NCI-H128 (cell line): ENCODE results near the gene ANO8.

Experiments
- DNase-seq: peaks from one replicate; lab custom pipeline; 2025; ENCODE audit not compliant: unreplicated experiment; lab: John Stamatoyannopoulos, UW

The ANO8 gene

GRCh38 chr19:17328517-17329365 is 5.9 kb downstream of the ANO8 start:
- no peak for DNase-seq

- no peak for DNase-seq
Measured at GRCh38 chr19:17327654-17328516, 6.8 kb downstream of the ANO8 start.

GRCh38 chr19:17327068-17327653 is 7.5 kb downstream of the ANO8 start:
- no peak for DNase-seq

DNA sequence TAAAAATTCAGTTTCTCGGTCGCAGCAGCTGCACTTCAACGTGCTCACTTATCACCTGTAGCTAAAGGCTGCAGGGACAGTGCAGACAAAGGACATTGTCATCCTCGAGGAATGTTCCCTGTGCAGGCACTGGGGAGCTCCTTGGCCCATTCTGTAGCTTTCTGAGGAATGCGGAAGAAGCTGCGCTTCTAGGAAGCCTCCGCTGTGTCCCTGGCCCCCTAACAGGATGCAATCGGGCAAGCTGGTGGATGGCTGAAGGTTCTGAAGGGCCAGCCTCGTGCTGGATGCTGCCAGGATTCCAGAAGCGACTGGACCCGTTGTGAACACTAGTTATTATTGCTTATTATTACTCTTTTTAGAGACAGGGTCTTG is 8.1 kb downstream of the ANO8 start:
- DNase-seq = no peak

DNA sequence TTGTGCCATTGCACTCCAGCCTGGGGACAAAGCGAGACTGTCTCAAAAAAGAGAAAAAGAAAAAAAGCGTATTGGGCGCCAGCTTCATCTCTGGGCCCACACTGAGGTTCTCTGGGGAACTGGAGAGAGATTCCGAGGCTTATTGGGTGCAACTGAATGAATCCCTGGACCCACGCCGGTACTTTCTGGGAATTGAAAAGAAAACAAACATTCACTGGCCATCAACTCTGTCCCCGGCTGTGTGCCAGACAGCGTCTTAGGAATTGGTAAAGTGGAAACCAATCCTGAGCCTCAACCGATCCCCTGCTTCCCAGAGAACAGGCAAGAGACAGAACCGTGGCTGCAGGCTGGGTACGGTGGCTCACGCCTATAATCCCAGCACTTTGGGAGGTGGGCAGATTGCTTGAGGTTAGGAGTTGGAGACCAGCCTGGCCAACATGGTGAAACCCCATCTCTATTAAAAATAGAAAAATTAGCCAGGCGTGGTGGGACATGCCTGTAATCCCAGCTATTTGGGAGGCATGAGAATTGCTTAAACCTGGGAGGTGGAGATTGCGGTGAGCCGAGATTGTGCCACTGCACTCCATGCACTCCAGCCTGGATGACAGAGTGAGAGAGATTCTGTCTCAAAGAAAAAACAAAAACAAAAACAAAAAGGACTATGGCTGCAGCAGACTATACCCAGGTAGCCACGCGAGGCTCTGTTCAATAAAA is 8.6 kb downstream of the ANO8 start:
- no peak for DNase-seq

DNA sequence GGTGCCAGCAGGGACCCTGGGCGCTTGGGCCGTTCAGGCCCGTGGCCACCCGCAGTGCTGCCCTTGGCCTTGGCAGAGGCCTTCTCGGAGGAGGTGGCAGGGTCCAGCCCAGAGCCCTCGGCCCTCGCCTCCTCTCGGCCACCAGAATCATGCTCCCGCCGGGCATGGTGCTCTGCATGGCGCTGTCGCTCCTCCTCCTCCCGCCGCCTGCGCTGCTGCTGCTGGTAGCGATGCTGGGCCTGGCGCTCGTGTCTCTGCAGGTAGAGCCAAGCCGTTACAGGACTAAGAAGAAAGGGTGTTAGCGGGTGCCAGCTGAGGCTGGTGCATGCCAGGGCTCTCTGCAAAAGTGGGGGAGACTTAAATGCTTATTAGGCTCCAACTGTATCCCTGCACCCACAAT is 9.5 kb downstream of the ANO8 start:
- DNase-seq = no peak

- DNase-seq = no peak
Measured at GRCh38 chr19:17324357-17325114, 10.1 kb downstream of the ANO8 start.

DNA sequence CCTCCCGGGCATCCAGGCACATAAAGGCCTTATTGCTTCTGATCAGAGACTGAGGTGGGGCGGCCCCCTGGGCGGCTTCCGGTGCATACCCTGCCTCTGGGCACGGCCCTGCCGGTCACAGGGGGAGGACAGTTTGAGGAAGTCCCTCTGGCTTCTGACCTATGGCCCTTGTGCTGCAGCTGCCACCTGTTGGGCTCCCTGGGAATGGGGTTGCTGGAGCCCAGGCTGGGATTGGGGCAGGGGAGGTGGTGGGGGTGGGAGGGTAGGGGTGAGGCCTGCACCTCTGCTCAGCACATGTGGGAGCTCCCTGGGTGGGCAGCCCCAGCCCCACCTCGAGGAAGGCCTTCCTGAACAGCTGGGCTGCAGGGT is 10.7 kb downstream of the ANO8 start:
- no peak for DNase-seq

DNA sequence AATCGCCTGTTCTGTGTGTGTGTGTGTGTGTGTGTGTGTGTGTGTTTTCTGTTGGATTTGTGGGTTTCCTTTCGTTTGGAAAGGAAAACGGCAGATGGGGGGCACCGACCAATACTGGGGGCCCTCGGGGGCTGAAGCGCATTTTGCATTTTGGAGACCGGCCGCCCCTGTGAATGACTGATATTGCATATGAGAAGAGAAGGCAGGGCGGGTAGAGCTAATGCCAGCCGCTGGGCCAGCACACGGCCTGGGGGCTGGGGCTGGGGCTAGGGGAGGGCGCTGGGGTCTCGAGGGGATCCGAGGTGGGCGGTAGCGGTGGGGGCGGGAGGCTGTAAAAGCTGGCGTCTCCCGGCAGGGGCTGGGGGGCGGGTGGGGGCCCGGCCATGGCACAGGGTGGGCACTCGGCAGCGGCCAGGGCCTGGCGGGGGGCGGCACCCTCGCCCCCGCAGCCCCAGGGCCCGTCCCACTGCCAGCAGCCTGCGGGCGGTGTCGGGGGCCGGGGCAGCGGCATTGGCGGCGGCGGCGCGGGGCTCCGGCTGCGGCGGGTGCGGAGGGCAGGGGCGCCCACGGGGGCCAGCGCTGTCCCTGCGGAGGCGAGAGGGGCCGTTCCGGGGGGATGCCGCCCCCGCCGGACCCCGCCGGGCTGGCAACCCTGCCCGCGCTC is 11.2 kb downstream of the ANO8 start:
- no peak for DNase-seq

DNA sequence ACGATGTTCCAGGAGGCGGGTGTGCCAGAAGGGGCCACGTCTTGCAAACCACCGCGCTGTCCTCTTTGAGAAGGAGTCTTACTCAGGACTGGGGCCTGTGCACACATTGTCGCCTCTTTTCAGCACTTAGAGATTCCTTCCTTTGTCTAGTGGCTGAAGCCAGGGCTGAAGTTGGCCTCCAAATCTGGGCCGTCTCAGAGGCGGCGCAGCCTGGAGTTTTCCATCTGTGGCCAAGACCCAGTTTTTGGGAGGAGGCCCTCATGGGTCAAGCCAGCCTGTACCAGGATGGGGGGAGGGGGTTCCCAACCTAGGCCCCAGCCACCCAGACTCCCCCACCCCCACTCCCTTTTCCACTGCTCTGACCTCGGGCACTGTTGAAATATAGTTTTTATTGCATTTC is 11.8 kb downstream of the ANO8 start:
- DNase-seq = no peak

DNA sequence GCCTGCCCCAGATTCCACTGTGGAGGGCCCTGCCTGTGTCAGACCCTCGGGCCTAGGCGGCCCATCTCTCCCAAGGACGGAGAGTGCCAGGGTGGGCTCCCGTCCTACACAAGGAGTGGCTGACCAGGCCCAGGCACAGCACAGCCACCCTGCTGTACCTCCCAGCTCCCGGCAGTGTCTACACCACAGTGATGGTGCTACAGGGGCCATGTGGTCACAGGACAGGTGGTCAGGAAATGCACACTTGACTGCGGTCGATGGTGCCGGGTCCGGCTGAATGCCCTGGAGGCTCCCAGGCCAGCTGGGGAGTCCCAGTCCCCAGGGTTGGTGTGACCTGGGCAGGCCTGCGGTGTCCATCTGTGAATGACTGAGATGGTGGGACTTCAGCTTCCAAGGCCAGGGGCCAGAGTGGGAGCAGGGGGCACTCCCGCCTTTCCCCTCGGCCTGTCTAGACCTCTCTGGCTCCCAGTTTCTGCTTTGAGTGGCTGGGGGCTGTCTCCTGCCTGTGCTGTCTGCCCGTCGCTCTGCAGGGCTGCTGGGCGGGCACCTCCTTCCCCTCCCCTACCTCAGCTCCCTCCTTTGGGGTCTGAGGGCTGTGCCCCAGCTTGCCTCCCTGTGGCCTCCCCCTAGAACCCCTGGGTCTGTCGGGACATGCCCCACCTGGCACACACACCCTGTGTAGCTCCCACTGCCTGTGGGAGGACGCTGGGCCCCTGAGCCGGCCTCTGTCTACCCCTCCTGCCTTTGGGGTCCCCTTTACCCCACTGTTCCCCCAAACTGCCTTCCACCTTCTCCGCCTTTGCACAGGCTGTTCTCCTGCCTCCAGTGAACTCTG is 12.8 kb downstream of the ANO8 start:
- no peak for DNase-seq

DNA sequence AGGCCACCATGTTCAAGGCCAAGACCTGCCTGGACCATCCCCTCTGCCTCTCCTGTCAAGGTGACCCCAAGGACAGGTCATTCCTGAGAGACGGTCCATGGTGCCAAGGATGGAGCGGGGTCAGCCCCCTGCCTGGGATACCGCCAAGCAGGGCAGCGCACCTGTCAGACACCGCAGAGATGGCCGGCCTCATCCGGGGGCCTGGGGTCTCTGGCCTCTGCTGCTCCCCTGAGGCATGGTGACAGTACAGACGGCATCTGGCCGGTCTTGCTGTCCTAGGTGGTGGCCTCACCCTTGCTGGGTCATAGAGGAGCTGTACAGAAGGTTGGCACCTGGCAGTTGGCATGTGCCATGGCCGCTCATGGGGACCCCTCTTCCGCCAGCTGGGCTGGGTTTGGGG is 14.2 kb downstream of the ANO8 start:
- no peak for DNase-seq

GRCh38 chr19:17319473-17320238 is 15.0 kb downstream of the ANO8 start:
- DNase-seq = no peak

GRCh38 chr19:17318966-17319365 is 15.7 kb downstream of the ANO8 start:
- DNase-seq = no peak

DNA sequence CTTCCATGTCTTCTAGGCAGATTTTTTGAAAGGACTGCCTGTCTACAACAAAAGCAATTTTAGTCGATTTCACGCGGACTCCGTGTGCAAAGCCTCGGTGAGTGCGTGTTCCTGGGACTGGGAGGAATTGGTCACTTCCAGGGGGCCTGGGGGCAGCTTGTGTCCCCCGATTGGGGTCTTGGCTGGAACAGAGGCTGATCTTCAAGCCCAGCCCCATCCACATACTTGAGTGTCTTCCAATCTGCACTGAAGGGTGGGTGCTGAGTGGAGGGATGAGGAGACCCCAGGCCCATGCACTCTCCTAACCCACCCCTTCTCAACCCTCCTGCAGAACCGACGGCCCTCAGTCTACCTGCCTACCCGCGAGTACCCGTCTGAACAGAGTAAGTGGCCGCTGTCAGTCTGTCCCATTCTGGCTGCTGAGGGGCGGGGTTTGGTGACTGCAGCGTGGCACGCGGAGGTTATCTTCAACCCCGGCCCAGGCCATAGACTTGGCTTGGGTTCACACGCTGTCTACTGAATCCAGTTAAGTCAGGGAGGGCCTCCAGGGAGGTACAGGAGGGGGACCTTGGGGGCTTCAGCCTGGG is 20.6 kb downstream of the ANO8 start:
- no peak for DNase-seq

DNA sequence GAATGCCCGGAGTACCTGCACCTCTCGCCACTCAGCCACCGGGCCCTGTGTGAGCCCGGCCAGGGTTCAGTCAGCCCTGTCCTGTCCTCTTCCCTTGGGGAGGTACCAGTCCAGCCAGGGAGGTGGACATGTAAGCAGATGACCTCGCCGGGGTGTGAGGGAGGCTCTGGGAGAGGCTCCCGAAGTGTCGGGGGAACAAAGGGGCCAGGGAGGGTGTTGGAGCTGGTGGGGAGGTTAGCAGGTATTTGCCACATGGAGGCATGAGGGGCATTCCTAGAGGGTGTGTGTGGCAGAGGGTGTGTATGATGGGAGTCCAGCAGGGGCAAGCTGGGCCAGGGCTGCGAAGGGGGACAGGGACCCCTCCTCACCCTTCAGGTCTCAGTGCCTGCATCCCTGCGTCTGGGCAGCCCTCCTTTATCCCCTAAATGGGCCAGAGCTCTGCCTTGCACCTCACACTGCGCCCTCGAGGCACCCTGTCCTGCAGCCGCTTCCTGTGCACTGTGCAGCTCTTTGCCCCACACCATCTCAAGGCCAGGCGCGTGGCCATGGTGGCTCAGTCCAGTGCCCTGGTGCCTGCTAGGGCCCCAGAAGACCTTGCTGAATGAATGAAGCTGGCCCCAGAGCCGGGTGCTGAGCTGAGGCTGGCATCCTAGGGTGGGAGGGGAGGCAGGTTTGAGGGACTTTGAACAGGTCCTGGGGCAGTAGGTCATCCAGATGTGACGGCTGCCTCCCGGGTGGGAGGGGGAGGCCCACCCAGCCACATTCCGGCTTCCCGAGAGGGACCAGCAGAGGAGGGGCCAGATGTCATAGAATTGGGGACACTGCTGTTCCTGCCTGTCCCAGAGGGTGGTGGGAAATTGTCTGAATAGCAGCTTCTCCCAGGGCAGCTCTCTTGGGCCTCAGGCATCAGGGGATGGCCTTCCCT is 22.2 kb downstream of the ANO8 start:
- DNase-seq = no peak
